Prostate gland (tissue), 2 donors: Measurements from ENCODE around the gene SLC13A2. TPM values are rescaled to one million over a fixed set of nuclear protein-coding genes. Genes with fewer than 3 reads are reported as not detected.

Experiments
- DNase-seq: peaks from one replicate; pipeline ENCODE4 v3.0.0-alpha.2; 2019; ENCODE audit warnings: low spot score
- H3K27ac ChIP-seq, 2 donors: fragments of 200-600 bp; sonication (generic); 2 replicates each; pipeline ENCODE4 v1.5.1; 2017 to 2019
- H3K27me3 ChIP-seq: fragments of 200-600 bp; sonication (generic); replicated peaks from 2 replicates; pipeline ENCODE4 v1.5.1; 2019; ENCODE audit not compliant: insufficient read depth
- H3K36me3 ChIP-seq, 2 donors: fragments of 200-600 bp; sonication (generic); 1 replicate in 1 of 2; 2 replicates in 1 of 2; pipeline versions ENCODE4 v1.5.1 to v1.8.1; 2017 to 2019
- H3K4me1 ChIP-seq: fragments of 200-600 bp; sonication (generic); replicated peaks from 2 replicates; pipeline ENCODE4 v1.5.1; 2019
- H3K4me3 ChIP-seq, 2 donors: fragments of 200-600 bp; sonication (generic); 2 replicates each; pipeline ENCODE4 v1.5.1; 2017 to 2019
- H3K9me3 ChIP-seq: fragments of 200-600 bp; sonication (generic); 2 replicates; pipeline ENCODE4 v1.5.1; 2017
- CTCF ChIP-seq, 4 experiments: fragments of 200-600 bp in 2 of 4; fragments of 450-650 bp in 2 of 4; sonication (generic) in 2 of 4; IDR thresholded peaks; 1 replicate in 3 of 4; 2 replicates in 1 of 4; pipeline ENCODE4 v1.5.1; 2016 to 2019; ENCODE audit warnings: antibody characterized with exemption in 4 of 4, mild to moderate bottlenecking in 2 of 4, moderate library complexity in 2 of 4
- POLR2A ChIP-seq: fragments of 450-650 bp; IDR thresholded peaks from one replicate; pipeline ENCODE4 v1.6.1; 2016; ENCODE audit warnings: antibody characterized with exemption, mild to moderate bottlenecking
- POLR2AphosphoS5 ChIP-seq: sonication (generic); formaldehyde crosslinking; IDR thresholded peaks from one replicate; pipeline ENCODE4 v1.6.1; 2017; ENCODE audit warnings: antibody characterized with exemption
- WGBS: methylation state at CpG from one replicate; pipeline ENCODE4 v1.1.5; 2018; 5-methylcytosine and 5-hydroxymethylcytosine counted together
- intact Hi-C: fragments of 100-400 bp; cut with DNase I; formaldehyde crosslinking; loops from one replicate; pipeline ENCODE4 v1.14.2; 2022
- total RNA-seq, 2 donors: library from RNA; depleted of rRNA; stranded (reverse); fragments of >200 nt; gene quantifications; one replicate each; pipeline ENCODE4 v1.1.0, GENCODE V29; 2016

Gene SLC13A2
- total RNA-seq, 2 donors from 2014 or later = 0.09 to 0.68 TPM

- intact Hi-C loops = no loop called here
- WGBS = 90% methylated on average over 3 of the region's 3 CpGs
- TF ChIP-seq POLR2AphosphoS5 (no peak), CTCF (IDR thresholded peaks at IDR 0.05) (no peak), POLR2A (no peak)
- Histone ChIP-seq H3K27ac (no peak overlapping the region), H3K9me3 (no peaks in the 10 kb centered on the region), H3K4me1 (no peaks in the 10 kb centered on the region), H3K4me3 (no peak overlapping the region), H3K27me3 (no peaks in the 10 kb centered on the region), H3K36me3 (no peaks in the 10 kb centered on the region)
- no peak for DNase-seq
Measured at GRCh38 chr17:28478712-28479615, 5.5 kb downstream of the SLC13A2 start.

- 83% methylated on average over 5 of the region's 5 CpGs for WGBS
- no peaks in the 10 kb centered on the region for H3K36me3 ChIP-seq
- no peak for DNase-seq
- intact Hi-C loops = no loop called here
- H3K4me3 ChIP-seq = no peak overlapping the region
- no peak overlapping the region for H3K27ac ChIP-seq
- no peaks in the 10 kb centered on the region for H3K27me3 ChIP-seq
- H3K4me1 ChIP-seq = no peaks in the 10 kb centered on the region
- no peaks in the 10 kb centered on the region for H3K9me3 ChIP-seq
- no peak for TF ChIP-seq POLR2A
- no peak for TF ChIP-seq POLR2AphosphoS5
- TF ChIP-seq CTCF (IDR thresholded peaks at IDR 0.05) = no peak
Measured at GRCh38 chr17:28480278-28480677, 6.8 kb downstream of the SLC13A2 start.

- no peak for TF ChIP-seq POLR2AphosphoS5
- TF ChIP-seq POLR2A = no peak
- no peak for TF ChIP-seq CTCF (IDR thresholded peaks at IDR 0.05)
- intact Hi-C loops = no loop called here
- no peaks in the 10 kb centered on the region for H3K4me1 ChIP-seq
- no peaks in the 10 kb centered on the region for H3K27me3 ChIP-seq
- H3K36me3 ChIP-seq = no peaks in the 10 kb centered on the region
- DNase-seq = no peak
- no peaks in the 10 kb centered on the region for H3K9me3 ChIP-seq
- H3K27ac ChIP-seq = no peak overlapping the region
- no peak overlapping the region for H3K4me3 ChIP-seq
- WGBS = 53% methylated on average over 10 of the region's 10 CpGs
Measured at GRCh38 chr17:28480799-28481571, 7.5 kb downstream of the SLC13A2 start.

- Histone ChIP-seq H3K27ac (no peak overlapping the region), H3K4me3 (no peak overlapping the region), H3K27me3 (no peaks in the 10 kb centered on the region), H3K36me3 (no peaks in the 10 kb centered on the region), H3K4me1 (no peaks in the 10 kb centered on the region), H3K9me3 (no peaks in the 10 kb centered on the region)
- TF ChIP-seq CTCF (IDR thresholded peaks at IDR 0.05) (no peak), POLR2AphosphoS5 (no peak), POLR2A (no peak)
- intact Hi-C loops = no loop called here
- no peak for DNase-seq
- WGBS = 56% methylated on average over 10 of the region's 10 CpGs
Measured at GRCh38 chr17:28482551-28483199, 9.2 kb downstream of the SLC13A2 start.
